Heart left ventricle (tissue), 16 donors: Measurements from ENCODE around the gene PRPF6. TPM values are rescaled to one million over a fixed set of nuclear protein-coding genes. Genes with fewer than 3 reads are reported as not detected.

Experiments used
- ATAC-seq, 4 donors: fragments of 200-7000 bp; cut with Tn5 transposase; one replicate each; pipeline ENCODE4 v1.9.1; 2020 to 2022; ENCODE audit warnings: moderate library complexity in 4 of 4, mild to moderate bottlenecking in 3 of 4, moderate number of reproducible peaks in 1 of 4
- DNase-seq, 5 donors: peaks; one replicate each; pipeline ENCODE4 v3.0.0-alpha.2; 2020
- H3K27ac ChIP-seq, 12 donors: fragments of 200-600 bp; sonication (generic) in 4 of 12; one replicate each; pipeline versions ENCODE4 v1.5.0 to v1.8.0; 2016 to 2022; ENCODE audit warnings: mild to moderate bottlenecking in 2 of 12
- H3K27me3 ChIP-seq, 9 donors: fragments of 200-600 bp; sonication (generic) in 2 of 9; one replicate each; pipeline versions ENCODE4 v1.5.1 to v1.8.0; 2016 to 2022; ENCODE audit warnings: mild to moderate bottlenecking in 3 of 9
- H3K36me3 ChIP-seq, 9 donors: fragments of 200-600 bp; sonication (generic) in 2 of 9; one replicate each; pipeline versions ENCODE4 v1.5.0 to v1.8.0; 2018 to 2022; ENCODE audit warnings: mild to moderate bottlenecking in 2 of 9
- H3K4me1 ChIP-seq, 12 donors: fragments of 200-600 bp; sonication (generic) in 4 of 12; one replicate each; pipeline versions ENCODE4 v1.5.0 to v1.8.0; 2016 to 2022; ENCODE audit warnings: mild to moderate bottlenecking in 3 of 12
- H3K4me3 ChIP-seq, 12 donors: fragments of 200-600 bp; sonication (generic) in 4 of 12; one replicate each; pipeline versions ENCODE4 v1.5.0 to v1.8.0; 2017 to 2022; ENCODE audit warnings: mild to moderate bottlenecking in 9 of 12, moderate library complexity in 4 of 12
- H3K9me3 ChIP-seq, 12 donors: fragments of 200-600 bp; sonication (generic) in 4 of 12; one replicate each; pipeline versions ENCODE4 v1.5.0 to v1.8.0; 2016 to 2022; ENCODE audit warnings: mild to moderate bottlenecking in 1 of 12
- CTCF ChIP-seq, 12 donors: fragments of 200-600 bp; sonication (generic) in 4 of 12; IDR thresholded peaks; one replicate each; pipeline versions ENCODE4 v1.5.0 to v1.8.0; 2018 to 2022; ENCODE audit warnings: antibody characterized with exemption in 12 of 12, mild to moderate bottlenecking in 5 of 12
- POLR2A ChIP-seq, 2 donors: fragments of 450-650 bp; IDR thresholded peaks; one replicate each; pipeline ENCODE4 v1.6.1; 2017; ENCODE audit warnings: antibody characterized with exemption in 2 of 2, mild to moderate bottlenecking in 2 of 2, moderate library complexity in 2 of 2
- WGBS, 4 donors: extraction: QIAGEN DNeasy Blood & Tissue Kit in 2 of 4; methylation state at CpG; one replicate each; pipeline versions ENCODE4 v1.1.5 to v1.1.7; 2013 to 2018; 5-methylcytosine and 5-hydroxymethylcytosine counted together
- intact Hi-C, 10 donors: fragments of 100-400 bp; cut with DNase I; formaldehyde crosslinking; loops; one replicate each; pipeline versions ENCODE4 v1.11.1 to v1.14.2; 2022
- microRNA counts, 2 donors: library from miRNA; unstranded; fragments of <30 nt; microRNA quantifications; one replicate each; lab custom pipeline; 2016
- microRNA-seq, 4 donors: library from miRNA; unstranded; fragments of <30 nt; microRNA quantifications; one replicate each; pipeline versions ENCODE4 to v1.2.0, GENCODE V29; 2017 to 2020
- polyA plus RNA-seq, 2 donors: library from polyadenylated mRNA; stranded (reverse); fragments of 200-250 nt; gene quantifications; one replicate each; pipeline ENCODE4 v1.2.3, GENCODE V29; 2013
- total RNA-seq, 9 donors: library from RNA; depleted of rRNA in 2 of 9; stranded (reverse); fragments of >200 nt in 2 of 9; fragmentation: NEBNext Ultra II Directional in 3 of 9; extraction: Animal tissue kit (Norgen Biotek cat#: 25700) in 3 of 9; gene quantifications; one replicate each; pipeline versions ENCODE4 v1.1.0 to v1.2.4, GENCODE V29; 2016 to 2023
- donor health status: ischemic (EF 13 %, LVEDD 7.1; RV severe dilation, severe dysfunction).
- donor health status: healthy with polysubstance abuse.
- donor health status: DM: no; HTN: yes; CAD: no.
- donor health status: DM: no; HTN: no; CAD: no.
- donor health status: ischemic (EF 25% LVEDD 6.9; RV normal size, moderate dysfunction).
- donor health status: ischemic (EF 25% LVEDD 5.7; RV mildly dilated, moderate dysfunction).
- donor health status: healthy.
- donor health status: DM: yes; HTN: yes; CAD: no.
- donor health status: ischemic (EF 35%, LVEDD 5.7; RV mildly dilated, moderate dysfunction).
- donor health status: nonischemic (EF 11% LVEDD 7.7; RV severe dilation, severe dysfunction).
- donor health status: DM: yes; HTN: yes; CAD: no.
- donor health status: PGD.
- donor health status: ischemic (EF 29% LVEDD 5.4; RV normal size, mild dysfunction).
- donor health status: nonischemic (EF 23%, LVEDD 6.1; RV moderate dilation, normal function).

The PRPF6 gene
- total and polyA plus RNA-seq, 11 donors: 31.0 to 62.6 (median 47.6) TPM

GRCh38 chr20:64081624-64081964, 100.7 kb downstream of the PRPF6 start:
- no peak overlapping the region for H3K27ac ChIP-seq
- TF ChIP-seq CTCF (IDR thresholded peaks at IDR 0.05) (no peak), POLR2A (IDR thresholded peaks at IDR 0.05) (no peak)
- H3K27me3 ChIP-seq: peaks cover 3 to 24% (median 17%) of the 10 kb centered on the region in 9 donors
- no peak overlapping the region for H3K4me3 ChIP-seq
- intact Hi-C loops: loop anchor here in 4 of 10 donors (2.0 to 5.0 kb wide), 3 partner anchors 39 to 176 kb away; partner anchors contain the start of gene PCMTD2 (in 1 of the 4)
- peaks cover 2 to 57% (median 29%) of the 10 kb centered on the region in 12 donors for H3K4me1 ChIP-seq
- no peaks in the 10 kb centered on the region for H3K36me3 ChIP-seq
- ATAC-seq: no peak
- 89 to 96% (median 94%) methylated on average over 6 of the region's 6 CpGs for WGBS, 4 donors
- H3K9me3 ChIP-seq: no peaks in the 10 kb centered on the region
- DNase-seq: no peak

GRCh38 chr20:64082126-64082731, 101.3 kb downstream of the PRPF6 start:
- no peak overlapping the region for H3K27ac ChIP-seq
- peak overlapping the region in 1 of 12 donors; percentile 19 for H3K4me3 ChIP-seq
- TF ChIP-seq CTCF (IDR thresholded peaks at IDR 0.05) (no peak), POLR2A (IDR thresholded peaks at IDR 0.05) (no peak)
- H3K4me1 ChIP-seq: peaks cover 2 to 55% (median 29%) of the 10 kb centered on the region in 12 donors
- no peaks in the 10 kb centered on the region for H3K36me3 ChIP-seq
- DNase-seq (no peak), ATAC-seq (no peak)
- H3K27me3 ChIP-seq: peaks cover 3 to 24% (median 17%) of the 10 kb centered on the region in 9 donors
- intact Hi-C loops: loop anchor here in 5 of 10 donors (2.0 to 5.0 kb wide), 4 partner anchors 39 to 175 kb away; partner anchors contain the start of gene PCMTD2 (in 1 of the 5)
- H3K9me3 ChIP-seq: no peaks in the 10 kb centered on the region
- 16 to 26% (median 20%) methylated on average over 13 of the region's 13 CpGs for WGBS, 4 donors

MicroRNAs encoded within 50 kb of the gene (microRNA counts, 767-probe panel; counts per million panel counts)
- microRNA hsa-miR-1914-5p (lab: Ali Mortazavi, UCI): 71.6 to 908 counts per million in 2 donors
- 71.6 to 1,120 counts per million in 2 donors for microRNA hsa-miR-647 (lab: Ali Mortazavi, UCI)

Small RNAs within 50 kb of the gene (microRNA-seq; reads per million reads assigned to microRNA genes)
- gene MIR1914 (1.1 to 3.1 (median 2.4) reads per million in 4 donors), gene MIR647 (0 reads per million in 4 donors), gene MIR6813 (0 to 0.13 (median 0) reads per million in 4 donors)

Other genes starting within 250 kb of the PRPF6 start
- gene LIME1, start 244.5 kb upstream of the PRPF6 start, total RNA-seq: 1 to 10 TPM in 8 of 9 donors, under 1 TPM in 1; 0.95 to 7.1 (median 3.4) TPM
- gene LIME1, start 244.5 kb upstream of the PRPF6 start, polyA plus RNA-seq: 1 to 10 TPM; 2.2 to 4.4 TPM
- 10 to 100 TPM; 41.4 to 82.5 (median 70.7) TPM for gene SLC2A4RG, start 241.4 kb upstream of the PRPF6 start, total RNA-seq
- gene SLC2A4RG, start 241.4 kb upstream of the PRPF6 start, polyA plus RNA-seq: 10 to 100 TPM; 18.3 to 80.3 TPM
- gene ZBTB46, start 149.9 kb upstream of the PRPF6 start, total RNA-seq: 10 to 100 TPM; 11.2 to 27.4 (median 14.4) TPM
- 1 to 10 TPM; 6.6 to 8.2 TPM for gene ZBTB46, start 149.9 kb upstream of the PRPF6 start, polyA plus RNA-seq
- gene ABHD16B, start 119.6 kb upstream of the PRPF6 start, total RNA-seq: not detected
- under 1 TPM; 0.12 to 0.72 TPM for gene ABHD16B, start 119.6 kb upstream of the PRPF6 start, polyA plus RNA-seq
- 100 to 1,000 TPM in 1 of 9 donors, 10 to 100 TPM in 8; 65.0 to 122 (median 72.2) TPM for gene TPD52L2, start 115.9 kb upstream of the PRPF6 start, total RNA-seq
- gene TPD52L2, start 115.9 kb upstream of the PRPF6 start, polyA plus RNA-seq: 100 to 1,000 TPM in 1 of 2 donors, 10 to 100 TPM in 1; 44.4 to 179 TPM
- gene DNAJC5, start 86.0 kb upstream of the PRPF6 start, total RNA-seq: 10 to 100 TPM; 34.8 to 57.1 (median 46.1) TPM
- 10 to 100 TPM; 21.1 to 46.3 TPM for gene DNAJC5, start 86.0 kb upstream of the PRPF6 start, polyA plus RNA-seq
- gene UCKL1, start 24.7 kb upstream of the PRPF6 start, total RNA-seq: 10 to 100 TPM; 27.7 to 43.8 (median 37.5) TPM
- gene UCKL1, start 24.7 kb upstream of the PRPF6 start, polyA plus RNA-seq: 10 to 100 TPM; 27.7 to 49.7 TPM
- gene ZNF512B, start 11.2 kb upstream of the PRPF6 start, total RNA-seq: 10 to 100 TPM in 8 of 9 donors, 1 to 10 TPM in 1; 7.3 to 15.9 (median 12.2) TPM
- gene ZNF512B, start 11.2 kb upstream of the PRPF6 start, polyA plus RNA-seq: 1 to 10 TPM; 7.7 to 9.3 TPM
- 1 to 10 TPM; 3.1 to 6.3 (median 4.3) TPM for gene SAMD10, start 1.5 kb upstream of the PRPF6 start, total RNA-seq
- gene SAMD10, start 1.5 kb upstream of the PRPF6 start, polyA plus RNA-seq: 1 to 10 TPM; 4.8 to 6.0 TPM
- gene C20orf204, start 55.0 kb downstream of the PRPF6 start, total RNA-seq: 1 to 10 TPM in 1 of 9 donors, under 1 TPM in 8; 0.16 to 1.2 (median 0.56) TPM
- gene C20orf204, start 55.0 kb downstream of the PRPF6 start, polyA plus RNA-seq: under 1 TPM; 0.35 to 0.42 TPM
- gene SOX18, start 68.5 kb downstream of the PRPF6 start, total RNA-seq: 10 to 100 TPM; 37.0 to 75.9 (median 50.7) TPM
- 10 to 100 TPM; 23.5 to 31.1 TPM for gene SOX18, start 68.5 kb downstream of the PRPF6 start, polyA plus RNA-seq
- gene TCEA2, start 82.1 kb downstream of the PRPF6 start, total RNA-seq: 10 to 100 TPM; 19.2 to 52.1 (median 42.9) TPM
- 10 to 100 TPM; 23.6 to 32.9 TPM for gene TCEA2, start 82.1 kb downstream of the PRPF6 start, polyA plus RNA-seq
- gene RGS19, start 98.4 kb downstream of the PRPF6 start, total RNA-seq: 10 to 100 TPM in 2 of 9 donors, 1 to 10 TPM in 7; 3.2 to 25.6 (median 5.3) TPM
- 1 to 10 TPM; 3.7 to 6.5 TPM for gene RGS19, start 98.4 kb downstream of the PRPF6 start, polyA plus RNA-seq
- 1 to 10 TPM in 3 of 9 donors, under 1 TPM in 6; 0.18 to 1.9 (median 0.67) TPM for gene OPRL1, start 99.0 kb downstream of the PRPF6 start, total RNA-seq
- under 1 TPM; 0.21 to 0.27 TPM for gene OPRL1, start 99.0 kb downstream of the PRPF6 start, polyA plus RNA-seq
- not detected for gene LKAAEAR1, start 103.3 kb downstream of the PRPF6 start, total RNA-seq
- gene LKAAEAR1, start 103.3 kb downstream of the PRPF6 start, polyA plus RNA-seq: not detected
- gene NPBWR2, start 126.4 kb downstream of the PRPF6 start, total RNA-seq: not detected
- gene NPBWR2, start 126.4 kb downstream of the PRPF6 start, polyA plus RNA-seq: not detected
- gene MYT1, start 183.3 kb downstream of the PRPF6 start, total RNA-seq: under 1 TPM in 5 of 9 donors, not detected in 4; 0.07 to 0.23 (median 0.09) TPM
- under 1 TPM in 1 of 2 donors, not detected in 1; 0.11 TPM for gene MYT1, start 183.3 kb downstream of the PRPF6 start, polyA plus RNA-seq